Liver (tissue), 9 donors: Measurements from ENCODE around the gene MISP. TPM values are rescaled to one million over a fixed set of nuclear protein-coding genes. Genes with fewer than 3 reads are reported as not detected.

Experiments used
- DNase-seq: peaks from one replicate; pipeline ENCODE4 v3.0.0-alpha.2; 2017; ENCODE audit warnings: low spot score
- H3K27ac ChIP-seq, 2 donors: one replicate each; pipeline ENCODE4 v1.7.0; 2013; ENCODE audit warnings: inconsistent platforms in 2 of 2, low read length in 2 of 2, control low read depth in 1 of 2, low read depth in 1 of 2, mild to moderate bottlenecking in 1 of 2
- H3K27me3 ChIP-seq, 4 donors: one replicate each; pipeline versions ENCODE4 v1.6.1 to v1.7.0; 2013; ENCODE audit warnings: low read length in 3 of 4, inconsistent platforms in 1 of 4, mild to moderate bottlenecking in 1 of 4, moderate library complexity in 1 of 4; ENCODE audit not compliant: control insufficient read depth in 4 of 4, insufficient read depth in 4 of 4
- H3K36me3 ChIP-seq, 4 donors: one replicate each; pipeline versions ENCODE4 v1.6.1 to v1.7.0; 2013; ENCODE audit warnings: low read length in 3 of 4, mild to moderate bottlenecking in 3 of 4, low read depth in 1 of 4, moderate library complexity in 1 of 4; ENCODE audit not compliant: control insufficient read depth in 4 of 4, insufficient read depth in 3 of 4
- H3K4me1 ChIP-seq, 4 donors: one replicate each; pipeline versions ENCODE4 v1.6.1 to v1.7.0; 2013; ENCODE audit warnings: low read length in 3 of 4, mild to moderate bottlenecking in 3 of 4, moderate library complexity in 1 of 4; ENCODE audit not compliant: control insufficient read depth in 4 of 4, insufficient read depth in 4 of 4
- H3K4me3 ChIP-seq, 3 donors: one replicate each; pipeline versions ENCODE4 v1.6.1 to v1.7.0; 2013; ENCODE audit warnings: low read length in 3 of 3, control low read depth in 1 of 3, low read depth in 1 of 3, mild to moderate bottlenecking in 1 of 3
- H3K9ac ChIP-seq, 2 donors: one replicate each; pipeline ENCODE4 v1.7.0; 2013; ENCODE audit warnings: low read length in 2 of 2, mild to moderate bottlenecking in 2 of 2, moderate library complexity in 2 of 2, control low read depth in 1 of 2, low read depth in 1 of 2
- H3K9me3 ChIP-seq, 4 donors: one replicate each; pipeline versions ENCODE4 v1.6.1 to v1.7.0; 2013; ENCODE audit warnings: low read length in 3 of 4; ENCODE audit not compliant: control insufficient read depth in 4 of 4
- ATF3 ChIP-seq: IDR thresholded peaks from 2 replicates; pipeline ENCODE4 v1.6.1; 2016; ENCODE audit warnings: antibody characterized with exemption
- CTCF ChIP-seq: fragments of 150-350 bp; IDR thresholded peaks from 2 replicates; pipeline ENCODE4 v1.5.1; 2017; ENCODE audit warnings: improper control_type of control experiment, low read depth, low read length; ENCODE audit not compliant: missing input control
- FOXA1 ChIP-seq: IDR thresholded peaks from 2 replicates; pipeline ENCODE4 v1.6.1; 2016; ENCODE audit warnings: antibody characterized with exemption
- FOXA2 ChIP-seq: IDR thresholded peaks from 2 replicates; pipeline ENCODE4 v1.6.1; 2016; ENCODE audit warnings: antibody characterized with exemption
- GABPA ChIP-seq, 2 donors: IDR thresholded peaks in 1 of 2; conservative IDR thresholded peaks in 1 of 2; 2 replicates each; pipeline ENCODE4 v1.6.1; 2016; ENCODE audit warnings: antibody characterized with exemption in 2 of 2, mild to moderate bottlenecking in 1 of 2, moderate library complexity in 1 of 2
- HNF4A ChIP-seq, 2 donors: conservative IDR thresholded peaks; 2 replicates each; pipeline ENCODE4 v1.6.1; 2016; ENCODE audit warnings: antibody characterized with exemption in 2 of 2, mild to moderate bottlenecking in 2 of 2
- HNF4G ChIP-seq: IDR thresholded peaks from 2 replicates; pipeline ENCODE4 v1.6.1; 2016; ENCODE audit warnings: antibody characterized with exemption
- JUND ChIP-seq, 2 donors: IDR thresholded peaks; 2 replicates each; pipeline ENCODE4 v1.6.1; 2016; ENCODE audit warnings: antibody characterized with exemption in 2 of 2
- NR2F2 ChIP-seq: IDR thresholded peaks from 2 replicates; pipeline ENCODE4 v1.6.1; 2016; ENCODE audit warnings: antibody characterized with exemption
- REST ChIP-seq: IDR thresholded peaks from 2 replicates; pipeline ENCODE4 v1.6.1; 2016; ENCODE audit warnings: antibody characterized with exemption, mild to moderate bottlenecking
- SP1 ChIP-seq: IDR thresholded peaks from 2 replicates; pipeline ENCODE4 v1.6.1; 2018; ENCODE audit warnings: antibody characterized with exemption, mild to moderate bottlenecking
- YY1 ChIP-seq: IDR thresholded peaks from 2 replicates; pipeline ENCODE4 v1.6.1; 2016; ENCODE audit warnings: antibody characterized with exemption, mild to moderate bottlenecking
- ZBTB33 ChIP-seq: IDR thresholded peaks from 2 replicates; pipeline ENCODE4 v1.6.1; 2016; ENCODE audit warnings: antibody characterized with exemption
- WGBS: extraction: QIAGEN DNeasy Blood & Tissue Kit; methylation state at CpG from one replicate; pipeline ENCODE4 v1.1.7; 2013; 5-methylcytosine and 5-hydroxymethylcytosine counted together
- polyA plus RNA-seq, 2 donors: library from polyadenylated mRNA; stranded (reverse) in 1 of 2; unstranded in 1 of 2; fragments of 200-250 nt in 1 of 2; fragments of >200 nt in 1 of 2; fragmentation: Nextera tagmentation in 1 of 2; extraction: Ambion mirVana in 1 of 2; gene quantifications; one replicate each; pipeline versions ENCODE4 v1.2.1 to v1.2.3, GENCODE V29; 2013 to 2015
- total RNA-seq, 2 donors: library from RNA; depleted of rRNA; stranded (reverse); fragments of >200 nt; gene quantifications; one replicate each; pipeline ENCODE4 v1.2.3, GENCODE V29; 2014
- donor health status: healthy.
- donor health status: healthy.
- donor health status: healthy.
- donor health status: healthy.
- donor health status: healthy.

Gene MISP
- total and polyA plus RNA-seq, 4 donors, result 0.05 to 0.08 TPM; not detected in 2

- Histone ChIP-seq H3K9me3 (no peaks in the 10 kb centered on the region), H3K27ac (no peak overlapping the region), H3K9ac (no peak overlapping the region), H3K27me3 (no peaks in the 10 kb centered on the region), H3K36me3 (no peaks in the 10 kb centered on the region), H3K4me3 (no peak overlapping the region), H3K4me1 (no peaks in the 10 kb centered on the region)
- DNase-seq, result no peak
- WGBS, result 76% methylated on average over 14 of the region's 14 CpGs
- TF ChIP-seq JUND (IDR thresholded peaks at IDR 0.05), result no peak
These were observed 17.5 kb downstream of the MISP start for GRCh38 chr19:768424-768823.

- no peak for DNase-seq
- H3K36me3 ChIP-seq, result no peaks in the 10 kb centered on the region
- TF ChIP-seq JUND (IDR thresholded peaks at IDR 0.05), result no peak
- no peak for TF ChIP-seq HNF4G
- TF ChIP-seq FOXA1, result no peak
- no peak for TF ChIP-seq CTCF
- TF ChIP-seq ATF3, result no peak
- no peak for TF ChIP-seq ZBTB33
- TF ChIP-seq REST, result no peak
- TF ChIP-seq HNF4A (conservative IDR thresholded peaks at IDR 0.05), result no peak
- TF ChIP-seq FOXA2, result no peak
- TF ChIP-seq SP1, result no peak
- no peak for TF ChIP-seq GABPA (IDR thresholded peaks at IDR 0.05 in 1 of 2, conservative IDR thresholded peaks at IDR 0.05 in 1 of 2)
- TF ChIP-seq YY1, result no peak
- TF ChIP-seq NR2F2, result no peak
- no peak overlapping the region for H3K27ac ChIP-seq
- H3K4me3 ChIP-seq, result no peak overlapping the region
- WGBS, result 78% methylated on average over 6 of the region's 6 CpGs
- no peaks in the 10 kb centered on the region for H3K9me3 ChIP-seq
- no peaks in the 10 kb centered on the region for H3K4me1 ChIP-seq
- no peak overlapping the region for H3K9ac ChIP-seq
- no peaks in the 10 kb centered on the region for H3K27me3 ChIP-seq
These were observed 18.7 kb downstream of the MISP start for GRCh38 chr19:769616-770015.
